ENCODE data around the gene KCNIP4.

KCNIP4 gene

GRCh38 chr4:21013501-21013900 lies 935.1 kb downstream of the KCNIP4 start:
- no peak for DNase-seq

GRCh38 chr4:21012851-21013331 lies 935.7 kb downstream of the KCNIP4 start:
- peak; percentile 5 for DNase-seq

DNA sequence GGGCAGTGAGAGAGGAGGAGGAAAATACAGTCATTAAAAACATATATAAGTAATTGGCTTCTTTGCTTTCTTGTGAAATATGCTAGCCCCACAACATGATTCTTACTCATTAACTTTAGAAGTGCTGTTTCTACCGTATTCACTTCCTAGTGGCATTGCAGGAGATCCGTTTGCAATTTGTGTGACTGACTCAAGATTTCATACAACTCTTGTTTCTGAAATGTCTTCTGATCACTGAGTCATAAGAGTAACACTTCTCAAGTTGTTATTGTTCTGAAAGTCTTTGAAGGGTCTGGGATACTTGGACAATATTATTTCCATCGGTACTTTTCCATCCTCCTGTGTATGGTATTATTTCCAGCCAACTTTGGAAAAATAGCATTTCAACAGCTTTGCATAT lies 937.5 kb downstream of the KCNIP4 start:
- DNase-seq, result no peak

DNA sequence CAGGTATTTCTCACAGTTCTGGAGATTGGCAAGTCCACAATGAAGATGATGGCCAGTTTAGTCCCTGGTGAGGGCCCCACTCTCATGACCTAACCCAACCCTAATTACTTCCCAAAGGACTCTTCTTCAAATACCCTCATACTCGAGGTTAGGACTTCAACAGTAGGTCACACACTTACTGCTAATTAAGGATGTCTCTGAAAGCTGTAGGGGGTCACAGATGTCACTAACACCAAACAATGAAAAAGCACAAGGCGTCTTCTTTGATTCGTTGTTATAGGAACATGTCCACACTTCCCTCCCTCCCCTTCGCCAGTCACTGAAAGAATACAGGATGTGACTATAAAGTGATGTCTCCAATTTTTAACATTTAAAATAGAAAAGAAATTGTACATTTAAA lies 938.6 kb downstream of the KCNIP4 start:
- DNase-seq, result no peak

DNA sequence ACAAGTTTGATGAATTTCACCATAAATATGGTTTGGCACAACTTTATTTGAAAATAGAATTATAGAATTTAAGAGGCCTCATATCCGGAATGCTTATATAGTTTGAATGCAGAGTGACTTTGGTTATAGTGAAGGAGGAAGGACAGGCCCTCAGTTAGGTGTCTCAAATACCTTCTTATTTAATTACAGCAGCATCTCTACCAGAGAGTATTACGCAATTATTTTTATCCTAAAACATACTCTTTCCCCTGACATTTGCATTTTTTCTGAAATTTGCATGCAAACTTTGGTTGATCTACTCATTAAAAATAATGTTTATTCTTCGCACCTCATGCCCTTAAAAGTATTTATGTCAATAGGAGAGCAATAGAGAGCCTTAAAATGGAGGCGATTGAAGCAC lies 942.9 kb downstream of the KCNIP4 start:
- no peak for DNase-seq

DNA sequence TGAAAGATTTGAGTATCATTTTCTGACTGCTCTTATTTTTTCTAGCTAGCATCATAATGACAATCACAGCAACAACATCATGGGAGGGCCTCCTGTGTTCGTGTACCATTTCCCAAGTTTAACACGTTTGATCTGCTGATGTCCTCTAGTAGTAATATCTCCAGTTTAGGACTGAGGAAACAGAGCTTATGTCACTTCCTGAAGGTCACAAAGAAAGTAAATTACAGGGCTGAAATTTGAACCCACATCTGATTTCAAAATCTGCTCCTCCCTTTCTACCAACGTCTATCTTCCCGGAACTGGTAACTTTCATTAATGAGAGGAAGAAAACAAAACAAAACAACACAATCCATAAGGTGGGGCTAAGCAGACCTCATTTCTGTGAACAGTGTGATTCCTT lies 945.6 kb downstream of the KCNIP4 start:
- DNase-seq, result no peak

GRCh38 chr4:21002286-21002685 lies 946.3 kb downstream of the KCNIP4 start:
- no peak for DNase-seq

DNA sequence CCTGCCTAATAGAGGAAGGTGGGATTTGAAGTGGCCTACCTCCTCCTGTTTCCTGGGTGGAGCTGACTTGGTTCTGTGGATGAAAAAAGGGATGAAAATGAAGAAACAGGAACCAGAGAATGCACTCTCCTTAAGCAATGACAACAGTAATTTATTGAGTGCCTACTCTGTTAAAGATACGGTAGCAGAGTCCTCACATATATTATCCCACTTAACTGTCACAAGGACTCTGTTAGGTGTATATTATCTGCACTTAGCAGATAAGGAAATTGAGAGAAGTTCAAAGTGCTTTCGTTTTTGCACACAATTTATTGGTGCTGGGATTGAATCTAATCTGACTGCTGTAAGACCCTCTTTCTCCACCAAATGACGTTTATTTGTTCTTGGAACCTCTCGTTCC lies 947.1 kb downstream of the KCNIP4 start:
- DNase-seq, result no peak

GRCh38 chr4:20997886-20998285 lies 950.7 kb downstream of the KCNIP4 start:
- DNase-seq, result no peak

DNA sequence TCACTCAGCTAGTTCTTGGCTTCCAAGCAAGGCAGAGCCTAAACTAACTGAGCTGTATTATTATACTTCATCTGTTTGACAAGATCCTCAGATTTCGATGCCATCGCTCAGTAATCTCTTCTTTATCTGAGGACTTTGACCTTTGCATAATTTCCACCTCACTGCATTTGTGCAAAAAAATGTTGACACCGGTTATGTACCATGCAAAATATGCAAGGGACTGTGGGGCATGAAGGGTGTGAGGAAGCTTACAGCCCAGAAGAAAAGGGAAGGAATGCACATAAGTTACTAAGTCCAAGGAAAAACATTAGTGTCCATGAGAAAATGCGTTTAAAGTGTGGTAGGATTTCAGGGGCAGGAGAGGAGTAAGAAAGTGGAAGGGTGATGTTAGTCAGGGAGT lies 953.0 kb downstream of the KCNIP4 start:
- no peak for DNase-seq

DNA sequence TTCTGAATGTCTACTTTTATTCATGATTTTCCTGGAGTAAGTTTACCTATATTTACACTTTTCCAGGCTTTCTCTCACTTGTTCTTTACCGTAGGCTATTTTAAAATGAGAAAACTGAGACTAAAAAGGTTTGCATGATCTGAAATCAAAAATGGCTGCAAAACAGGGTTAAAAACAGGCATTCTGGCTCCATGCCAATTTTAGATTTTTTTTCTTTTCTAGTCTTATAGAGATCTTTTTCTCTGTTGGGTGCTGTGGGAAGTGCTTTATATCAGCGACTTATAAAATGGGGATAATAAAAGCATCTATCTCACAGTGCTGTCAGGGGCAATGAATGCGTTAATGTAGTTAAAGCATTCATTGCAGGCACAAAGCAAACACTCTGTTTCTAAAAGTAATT lies 953.6 kb downstream of the KCNIP4 start:
- DNase-seq, result no peak

DNA sequence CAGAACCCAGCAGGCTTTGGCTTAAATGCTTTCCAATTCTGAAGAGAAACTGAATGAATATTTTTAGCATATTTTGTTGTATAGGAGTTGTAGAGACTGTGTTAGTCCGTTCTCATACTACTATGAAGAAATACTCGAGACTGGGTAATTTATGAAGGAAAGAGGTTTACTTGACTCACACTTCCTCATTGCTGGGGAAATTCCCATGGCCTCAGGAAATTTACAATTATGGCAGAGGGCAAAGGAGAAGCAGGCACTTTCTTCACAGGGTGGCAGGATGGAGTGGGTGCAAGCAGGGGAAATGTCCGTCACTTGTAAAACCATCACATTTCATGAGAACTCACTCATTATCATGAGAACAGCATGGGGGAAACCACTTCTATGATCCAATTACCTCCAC lies 956.6 kb downstream of the KCNIP4 start:
- no peak for DNase-seq

GRCh38 chr4:20987191-20987590 lies 961.4 kb downstream of the KCNIP4 start:
- DNase-seq, result no peak

DNA sequence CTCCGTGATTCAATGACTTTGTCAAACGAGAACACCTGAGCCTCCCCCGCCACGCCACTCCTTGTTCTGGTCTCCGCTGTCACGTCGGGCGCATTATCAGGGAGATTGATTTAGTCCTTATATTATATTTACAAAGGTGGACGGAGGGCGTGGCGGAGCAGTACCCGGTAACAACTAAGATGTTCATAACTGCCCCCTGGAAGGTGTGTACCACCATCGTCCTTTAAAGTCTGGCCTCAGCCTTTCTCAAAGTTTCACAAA lies 964.1 kb downstream of the KCNIP4 start:
- DNase-seq, result no peak

GRCh38 chr4:20983763-20984575 lies 964.6 kb downstream of the KCNIP4 start:
- no peak for DNase-seq

- no peak for DNase-seq
Measured at GRCh38 chr4:20982544-20982943, 966.0 kb downstream of the KCNIP4 start.

DNA sequence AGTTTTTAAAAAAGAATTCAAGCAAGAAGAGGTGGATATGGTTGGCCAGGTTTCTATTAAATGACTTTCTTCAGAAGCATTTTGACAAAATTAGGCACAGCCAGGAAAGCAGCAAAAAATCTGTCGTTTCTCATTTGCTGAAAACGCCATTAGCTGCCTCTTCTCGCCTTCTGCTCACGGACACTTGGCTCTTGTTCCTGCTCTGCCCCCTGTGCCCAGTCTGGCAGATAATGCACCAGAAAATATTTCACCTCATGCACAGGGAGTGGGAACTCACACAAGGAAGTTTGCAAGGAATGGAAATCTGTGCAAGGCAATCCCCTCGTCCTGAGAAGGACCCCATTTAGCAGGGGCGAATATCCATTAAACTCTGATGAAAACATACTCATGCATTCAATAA lies 988.3 kb downstream of the KCNIP4 start:
- DNase-seq, result no peak

- DNase-seq, result no peak
Measured at GRCh38 chr4:20954541-20954940, 994.0 kb downstream of the KCNIP4 start.

- DNase-seq, result no peak
Measured at GRCh38 chr4:20944961-20945360, 1003.6 kb downstream of the KCNIP4 start.

GRCh38 chr4:20944451-20944850 lies 1004.1 kb downstream of the KCNIP4 start:
- DNase-seq, result no peak

DNA sequence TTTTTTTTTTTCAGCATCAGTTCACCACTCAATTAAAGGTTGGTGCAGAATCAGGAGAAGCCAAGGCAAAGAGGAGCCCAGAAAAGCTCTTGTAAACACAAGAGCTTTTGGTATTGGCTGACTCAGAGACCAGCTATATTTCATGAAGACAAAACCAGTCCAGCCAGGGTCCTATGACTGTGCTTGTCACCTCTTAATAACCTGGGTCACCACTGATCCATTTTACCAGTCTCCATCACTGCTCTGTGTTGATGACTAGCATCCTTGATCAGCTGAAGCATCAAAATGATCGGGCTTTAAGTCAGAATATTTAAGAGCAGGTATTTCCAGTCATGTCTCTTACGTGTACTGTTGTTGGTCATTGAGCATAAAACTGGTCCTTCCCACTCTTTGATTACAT lies 1010.4 kb downstream of the KCNIP4 start:
- no peak for DNase-seq

DNA sequence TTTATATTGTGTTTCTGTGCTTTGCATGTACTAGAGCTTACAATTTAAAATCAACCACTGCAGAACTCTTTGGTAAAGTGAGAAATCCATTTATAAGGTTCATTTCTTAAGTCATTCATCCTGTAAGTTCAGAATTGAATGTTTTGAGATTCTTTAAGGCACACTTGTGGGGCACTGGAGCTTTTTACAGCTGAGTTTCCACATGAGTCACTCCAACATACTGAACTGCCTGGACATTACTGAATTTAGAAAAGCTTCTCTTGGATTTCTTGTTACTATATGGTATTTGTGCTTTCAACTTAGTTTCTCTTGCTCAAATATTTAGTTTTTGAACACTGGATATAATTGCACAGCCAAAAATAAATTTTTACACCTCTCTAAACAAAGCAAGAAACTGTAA lies 1022.0 kb downstream of the KCNIP4 start:
- no peak for DNase-seq

GRCh38 chr4:20925176-20925575 lies 1023.4 kb downstream of the KCNIP4 start:
- DNase-seq, result no peak

DNA sequence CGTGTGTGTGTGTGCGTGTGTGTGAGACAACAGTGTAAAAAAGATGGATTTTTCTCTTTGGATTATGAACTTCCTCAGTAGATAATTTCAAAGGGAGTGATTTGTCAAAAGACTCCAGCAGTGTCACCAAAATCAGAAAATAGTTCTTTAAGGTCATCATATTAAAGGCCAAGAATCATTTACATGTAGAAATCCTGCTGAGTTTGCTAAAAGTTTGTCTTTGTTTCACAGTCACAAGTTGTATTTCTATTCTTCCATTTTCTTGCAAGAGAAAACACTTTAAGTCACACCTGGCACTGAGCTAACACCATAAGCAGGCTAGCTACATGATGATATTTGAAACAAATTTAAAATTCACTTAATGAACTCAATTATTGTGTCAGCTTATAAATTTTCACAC lies 1025.6 kb downstream of the KCNIP4 start:
- DNase-seq, result no peak

DNA sequence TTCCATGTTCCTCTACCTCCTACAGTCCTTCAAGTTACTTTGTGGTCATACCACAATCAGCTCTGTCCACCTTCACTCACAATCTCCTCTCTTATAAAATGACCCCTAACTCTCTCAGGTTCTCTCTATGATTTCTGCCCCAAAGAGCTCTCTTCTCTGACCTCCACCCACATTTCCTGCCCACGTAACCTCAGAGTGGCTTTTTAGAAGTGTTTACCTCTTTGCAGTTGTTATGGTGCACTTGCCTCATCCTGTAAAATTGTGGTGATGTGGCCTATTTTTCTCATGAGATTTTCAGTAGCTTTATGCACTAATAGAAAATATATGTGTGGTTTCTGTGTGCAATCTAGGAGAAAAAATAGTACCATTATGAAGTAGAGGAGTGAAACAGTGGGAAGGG lies 1032.5 kb downstream of the KCNIP4 start:
- DNase-seq, result no peak

GRCh38 chr4:20904966-20905365 lies 1043.6 kb downstream of the KCNIP4 start:
- no peak for DNase-seq
